ENCODE data around the gene TSPEAR.
"Not testable (repeated sequence)": the region's sequence is repeated elsewhere in the genome, so short reads cannot be mapped to it uniquely, and the experiment has no call there.

Gene TSPEAR

DNA sequence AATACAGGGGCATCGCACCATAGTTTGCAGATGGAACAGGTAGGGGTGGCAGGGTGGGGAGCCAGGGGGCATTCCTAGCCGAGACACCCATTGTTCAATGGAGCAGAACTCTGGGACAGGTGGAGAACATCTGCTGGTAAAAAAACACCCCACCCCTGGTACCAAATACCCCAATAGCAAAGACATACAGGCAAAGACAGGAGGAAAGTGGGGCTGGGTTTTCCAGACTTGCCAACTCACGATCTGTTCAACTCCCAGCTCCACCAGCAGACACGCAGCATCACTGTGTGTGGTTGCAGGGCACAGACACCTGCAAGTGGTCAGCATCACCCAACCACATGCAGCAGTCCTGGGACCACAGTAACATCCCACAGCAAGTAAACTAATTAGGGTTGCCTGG, 99.8 kb downstream of the TSPEAR start:
- no peaks in the 10 kb centered on the region for H3K27me3 ChIP-seq (ENCODE audit: insufficient read depth, low read length)
- H3F3A ChIP-seq (ENCODE audit: insufficient read depth, low read length), result no peaks in the 10 kb centered on the region
- no peak overlapping the region for H3K9ac ChIP-seq (ENCODE audit: low read length)
- no peak overlapping the region for H3K4me2 ChIP-seq (ENCODE audit: low read length)
- 0 out of 2 replicates have a peak, but pooled peaks cover 2% of the 10 kb centered on the region for H3K9me3 ChIP-seq (ENCODE audit: low read length)
- H3K9me2 ChIP-seq (ENCODE audit: low read depth, low read length), result no peaks in the 10 kb centered on the region
- no peaks in the 10 kb centered on the region for H3K36me3 ChIP-seq (ENCODE audit: insufficient read depth, low read length)
- no peak overlapping the region for H3K4me3 ChIP-seq (ENCODE audit: low read depth, low read length, poor library complexity, severe bottlenecking)
- H3K27ac ChIP-seq (ENCODE audit: low read depth, low read length, poor library complexity, severe bottlenecking), result no peak overlapping the region
- no peaks in the 10 kb centered on the region for H3K79me2 ChIP-seq (ENCODE audit: insufficient read depth, low read length)
- no peaks in the 10 kb centered on the region for H3K4me1 ChIP-seq (ENCODE audit: insufficient read depth, low read length, severe bottlenecking)
- H4K20me1 ChIP-seq (ENCODE audit: insufficient read depth, low read length), result no peaks in the 10 kb centered on the region
- no peak overlapping the region for H2AFZ ChIP-seq (ENCODE audit: low read length)
- TF ChIP-seq EZH2 (IDR thresholded peaks at IDR 0.05; ENCODE audit: borderline replicate concordance, low read length) (no peak), CTCF (IDR thresholded peaks at IDR 0.05; ENCODE audit: low read length) (no peak)

DNA sequence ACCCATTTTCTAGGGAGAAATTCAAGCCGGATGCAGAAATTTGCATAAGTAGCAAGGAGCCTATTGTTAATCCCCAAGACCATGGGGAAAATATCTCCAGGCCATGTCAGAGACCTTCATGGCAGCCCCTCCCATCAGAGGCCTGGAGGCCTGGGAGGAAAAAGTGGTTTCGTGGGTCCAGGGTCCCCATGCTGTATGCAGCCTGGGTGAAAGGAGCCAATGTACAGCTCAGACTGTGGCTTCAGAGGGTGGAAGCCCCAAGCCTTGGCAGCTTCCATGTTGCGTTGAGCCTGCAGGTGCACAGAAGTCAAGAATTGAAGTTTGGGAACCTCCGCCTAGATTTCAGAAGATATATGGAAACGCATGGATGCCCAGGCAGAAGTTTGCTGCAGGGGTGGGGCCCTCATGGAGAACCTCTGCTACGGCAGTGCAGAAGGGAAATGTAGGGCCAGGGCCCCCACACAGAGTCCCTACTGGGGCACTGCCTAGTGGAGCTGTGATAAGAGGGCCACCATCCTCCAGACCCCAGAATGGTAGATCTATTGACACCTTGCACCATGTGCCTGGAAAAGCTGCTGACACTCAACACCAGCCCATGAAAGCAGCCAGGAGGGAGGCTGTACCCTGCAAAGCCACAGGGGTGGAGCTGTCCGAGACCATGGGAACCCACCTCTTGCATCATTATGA, 101.1 kb downstream of the TSPEAR start:
- H3K9me2 ChIP-seq (ENCODE audit: low read depth, low read length); H2AFZ ChIP-seq (ENCODE audit: low read length); H3K4me2 ChIP-seq (ENCODE audit: low read length); H4K20me1 ChIP-seq (ENCODE audit: insufficient read depth, low read length); H3K4me1 ChIP-seq (ENCODE audit: insufficient read depth, low read length, severe bottlenecking); H3F3A ChIP-seq (ENCODE audit: insufficient read depth, low read length); H3K79me2 ChIP-seq (ENCODE audit: insufficient read depth, low read length); H3K4me3 ChIP-seq (ENCODE audit: low read depth, low read length, poor library complexity, severe bottlenecking); H3K9ac ChIP-seq (ENCODE audit: low read length); H3K9me3 ChIP-seq (ENCODE audit: low read length); H3K27me3 ChIP-seq (ENCODE audit: insufficient read depth, low read length); H3K36me3 ChIP-seq (ENCODE audit: insufficient read depth, low read length); H3K27ac ChIP-seq (ENCODE audit: low read depth, low read length, poor library complexity, severe bottlenecking): not testable (repeated sequence)

- H3K9ac ChIP-seq (ENCODE audit: low read length), result no peak overlapping the region
Measured at GRCh38 chr21:44609193-44609592, 102.2 kb downstream of the TSPEAR start.

More at GRCh38 chr21:44609193-44609592, 102.2 kb downstream of the TSPEAR start:
- Histone ChIP-seq H3F3A (ENCODE audit: insufficient read depth, low read length) (no peaks in the 10 kb centered on the region), H3K9me2 (ENCODE audit: low read depth, low read length) (no peaks in the 10 kb centered on the region), H3K4me1 (ENCODE audit: insufficient read depth, low read length, severe bottlenecking) (no peaks in the 10 kb centered on the region), H4K20me1 (ENCODE audit: insufficient read depth, low read length) (no peaks in the 10 kb centered on the region), H3K4me3 (ENCODE audit: low read depth, low read length, poor library complexity, severe bottlenecking) (no peak overlapping the region), H3K4me2 (ENCODE audit: low read length) (no peak overlapping the region), H3K27ac (ENCODE audit: low read depth, low read length, poor library complexity, severe bottlenecking) (no peak overlapping the region), H3K27me3 (ENCODE audit: insufficient read depth, low read length) (no peaks in the 10 kb centered on the region), H3K79me2 (ENCODE audit: insufficient read depth, low read length) (no peaks in the 10 kb centered on the region), H2AFZ (ENCODE audit: low read length) (no peak overlapping the region), H3K9me3 (ENCODE audit: low read length) (0 out of 2 replicates have a peak, but pooled peaks cover 2% of the 10 kb centered on the region), H3K36me3 (ENCODE audit: insufficient read depth, low read length) (no peaks in the 10 kb centered on the region)
- no peak for TF ChIP-seq CTCF (IDR thresholded peaks at IDR 0.05; ENCODE audit: low read length)
- TF ChIP-seq EZH2 (IDR thresholded peaks at IDR 0.05; ENCODE audit: borderline replicate concordance, low read length), result no peak
